Stimulated activated CD8-positive, alpha-beta memory T cell treated with anti-CD3 and anti-CD28 coated beads, Interleukin-15, amount 100 ng/mL, for 4 hours (primary cell): Measurements from ENCODE around the gene CHCHD10.

Experiments
- DNase-seq, 2 donors: peaks; one replicate each; pipeline ENCODE4 v3.0.0-alpha.2; 2020; ENCODE audit warnings: low read depth in 2 of 2

Gene CHCHD10

DNA sequence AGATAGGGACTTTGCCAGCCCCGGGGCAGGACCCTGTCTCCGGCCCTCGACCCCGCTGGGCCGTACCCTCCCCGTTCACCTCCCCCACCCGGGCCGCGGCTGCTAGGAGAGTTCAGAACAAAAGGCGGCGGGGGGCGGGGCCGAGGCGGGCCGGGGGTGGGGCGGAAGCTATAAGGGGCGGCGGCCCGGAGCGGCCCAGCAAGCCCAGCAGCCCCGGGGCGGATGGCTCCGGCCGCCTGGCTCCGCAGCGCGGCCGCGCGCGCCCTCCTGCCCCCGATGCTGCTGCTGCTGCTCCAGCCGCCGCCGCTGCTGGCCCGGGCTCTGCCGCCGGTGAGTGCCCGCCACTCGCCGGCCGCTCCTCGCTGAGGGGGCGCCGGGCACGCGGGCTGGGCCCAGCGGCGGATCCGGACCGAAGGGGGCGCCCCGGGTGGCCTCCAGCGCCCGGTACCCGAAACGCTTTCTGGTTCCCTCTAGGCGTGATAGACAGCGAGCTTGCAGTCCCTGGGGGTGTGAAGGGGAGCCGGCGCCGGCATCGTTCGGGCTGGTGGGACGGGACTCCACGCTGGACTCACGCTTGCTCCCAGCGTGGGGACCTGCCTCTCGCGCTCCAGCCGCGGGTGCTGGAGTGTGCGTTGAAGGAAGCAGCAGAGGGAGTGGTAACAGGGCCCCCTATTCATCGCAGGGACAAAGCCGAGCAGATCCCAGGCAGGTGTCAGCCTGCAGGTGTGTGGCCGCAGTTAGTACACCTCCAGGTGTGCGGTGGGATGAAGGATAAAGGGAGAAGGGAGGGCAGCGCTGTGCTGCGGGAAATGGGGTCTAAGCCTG lies 5.1 kb upstream of the CHCHD10 start, which contains the start of gene MMP11:
Gene MMP11, plus strand, starts transcription at position 201 of the 825 bp plus-strand sequence. Its CDS starts 22 bp downstream, at position 223.
- DNase-seq, result no peak

DNA sequence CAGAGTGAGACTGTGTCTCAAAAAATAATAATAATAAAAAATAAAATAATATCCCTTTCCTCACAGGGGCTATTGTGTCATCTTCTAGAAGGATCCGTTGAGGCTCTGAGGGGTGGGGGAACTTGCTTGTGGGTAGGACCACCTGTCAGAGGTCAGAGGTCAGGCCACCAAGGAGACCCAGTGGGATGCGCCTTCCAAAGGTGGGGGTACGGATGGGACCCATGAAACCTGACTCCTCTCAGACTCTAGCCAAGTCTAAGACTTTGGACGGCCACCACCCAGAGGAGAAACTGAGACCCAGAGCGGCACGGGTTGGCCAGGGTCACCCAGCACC lies 4.5 kb upstream of the CHCHD10 start:
- no peak for DNase-seq

DNA sequence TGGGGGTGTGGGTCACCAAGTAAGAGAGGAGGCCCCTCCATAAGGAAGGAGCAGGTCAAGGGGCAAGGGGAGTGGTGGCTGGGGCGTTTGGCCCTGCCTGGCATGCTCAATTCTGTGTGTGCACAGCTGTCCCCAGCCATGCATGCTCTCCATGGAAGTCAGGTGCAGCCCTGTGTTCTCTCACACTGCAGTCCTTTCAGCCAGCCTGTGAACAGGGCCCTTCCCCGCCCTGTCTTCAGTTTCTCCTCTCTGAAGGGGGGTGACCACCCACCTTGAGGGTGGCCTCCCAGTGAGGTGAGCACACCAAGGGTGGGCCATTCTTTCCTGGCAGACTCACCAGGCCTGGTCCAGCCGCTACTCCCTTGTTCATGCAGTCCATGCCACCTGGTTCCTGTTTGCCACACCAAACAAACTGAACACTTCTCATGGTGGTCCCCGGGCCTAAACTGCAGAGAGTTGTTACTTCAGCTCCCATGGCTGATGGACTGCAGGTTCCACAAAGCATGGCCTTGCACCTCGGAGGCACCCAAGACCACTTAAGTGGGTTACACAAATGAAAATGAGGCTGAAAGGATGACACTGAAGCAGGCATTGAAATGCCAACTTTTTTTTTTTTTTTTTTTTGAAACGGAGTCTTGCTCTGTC lies 1.7 kb upstream of the CHCHD10 start:
- DNase-seq, result no peak

DNA sequence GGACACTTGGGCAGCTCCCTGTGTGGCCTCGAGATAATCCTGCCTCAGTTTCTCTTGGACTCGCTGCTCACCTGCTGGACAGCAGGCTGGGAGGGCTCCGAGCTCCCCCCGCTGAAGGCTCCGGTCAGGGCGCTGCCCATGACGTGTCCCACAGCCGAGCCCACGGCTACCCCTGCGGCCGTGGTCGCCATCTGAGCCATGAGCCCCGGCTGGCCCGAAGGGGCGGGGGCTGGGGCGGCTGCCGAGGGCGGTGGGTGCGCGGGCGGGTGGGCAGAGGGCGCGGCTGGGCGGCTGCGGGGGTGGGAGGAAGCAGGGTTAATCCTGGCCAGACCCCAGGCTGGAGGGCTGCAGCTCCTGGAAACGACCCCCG lies 484 bp downstream of the CHCHD10 start:
- no peak for DNase-seq

DNA sequence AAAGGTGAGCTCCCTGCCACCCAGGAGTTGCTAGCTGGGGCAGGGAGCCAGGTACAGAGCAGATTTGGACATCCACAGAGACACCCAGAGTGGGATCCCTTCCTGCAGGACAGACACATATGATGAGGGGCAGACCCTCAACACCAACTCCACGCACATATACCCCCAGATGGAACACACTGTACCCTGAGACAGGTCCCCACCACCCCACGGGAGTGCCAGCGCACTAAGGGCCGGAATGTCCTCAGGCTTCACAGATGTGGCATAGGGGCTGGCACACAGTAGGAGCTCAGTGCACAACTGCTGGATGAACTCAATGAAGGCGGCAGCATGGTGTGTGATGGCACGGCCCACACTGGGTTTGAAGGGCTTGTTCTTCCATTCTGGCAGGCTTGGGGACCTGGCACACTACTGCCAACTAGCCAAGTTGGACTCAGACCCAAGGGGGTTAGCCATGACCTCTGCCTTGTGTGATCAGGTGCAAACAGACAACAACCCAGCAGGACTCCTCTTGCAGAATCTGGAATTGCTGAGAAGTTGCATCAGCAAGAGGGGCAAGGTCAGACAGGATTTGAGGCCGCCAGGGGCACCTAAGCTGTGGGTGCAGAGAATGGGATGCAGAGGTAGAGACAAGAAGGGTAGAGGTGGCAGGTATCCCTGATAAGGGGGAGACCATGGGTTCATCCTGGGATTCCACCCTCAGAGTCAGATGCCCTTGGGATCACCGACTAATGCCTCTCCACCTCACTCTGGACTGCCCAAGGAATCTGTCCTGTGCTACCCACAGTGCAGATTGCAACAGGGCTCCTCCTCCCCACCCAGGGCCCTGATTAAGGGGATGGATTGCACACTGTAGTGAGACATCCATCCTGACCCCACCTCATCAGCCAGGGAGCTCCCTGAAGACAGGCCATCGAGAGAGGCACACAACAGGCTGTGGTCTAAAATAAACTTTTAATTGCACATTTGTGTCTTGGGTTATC lies 2.6 kb downstream of the CHCHD10 start:
- DNase-seq, result no peak

DNA sequence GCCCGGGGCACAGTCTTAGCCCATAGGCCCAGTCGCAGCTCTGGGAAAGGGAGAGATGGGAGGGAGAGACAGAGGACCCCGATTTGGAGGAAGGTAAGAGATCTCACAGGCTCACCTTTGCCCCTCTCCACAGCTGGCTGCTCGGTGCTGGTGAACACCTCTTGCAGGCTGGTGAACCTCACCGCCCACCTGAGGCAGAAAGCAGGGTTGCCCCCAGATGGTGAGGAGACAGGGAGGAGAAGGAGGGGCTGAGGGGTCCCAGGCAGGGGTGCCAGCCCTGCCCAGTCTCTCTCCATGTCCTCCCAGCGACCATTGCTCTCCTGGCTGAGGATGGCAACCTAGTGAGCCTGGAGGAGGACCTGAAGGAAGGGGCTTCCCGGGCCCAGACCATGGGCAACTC lies 3.8 kb downstream of the CHCHD10 start:
- DNase-seq, result no peak

DNA sequence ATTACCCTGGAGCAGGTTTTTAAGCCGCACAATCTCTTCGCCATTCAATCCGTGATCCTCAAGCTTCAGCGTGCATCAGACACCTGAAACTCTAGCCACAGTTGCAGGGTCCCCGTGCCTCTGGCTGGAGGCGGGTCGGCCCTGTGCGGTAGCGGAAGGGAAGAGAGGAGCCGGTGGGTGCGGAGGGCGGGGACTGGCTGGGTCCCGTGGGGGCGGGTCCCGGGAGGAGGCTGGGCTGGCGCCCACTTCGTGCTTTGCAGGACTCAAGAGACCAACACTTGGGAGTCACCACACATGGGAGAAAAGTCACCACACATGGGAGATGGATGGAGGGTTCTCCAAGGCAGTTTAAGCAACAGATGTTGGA lies 4.2 kb downstream of the CHCHD10 start:
- no peak for DNase-seq

DNA sequence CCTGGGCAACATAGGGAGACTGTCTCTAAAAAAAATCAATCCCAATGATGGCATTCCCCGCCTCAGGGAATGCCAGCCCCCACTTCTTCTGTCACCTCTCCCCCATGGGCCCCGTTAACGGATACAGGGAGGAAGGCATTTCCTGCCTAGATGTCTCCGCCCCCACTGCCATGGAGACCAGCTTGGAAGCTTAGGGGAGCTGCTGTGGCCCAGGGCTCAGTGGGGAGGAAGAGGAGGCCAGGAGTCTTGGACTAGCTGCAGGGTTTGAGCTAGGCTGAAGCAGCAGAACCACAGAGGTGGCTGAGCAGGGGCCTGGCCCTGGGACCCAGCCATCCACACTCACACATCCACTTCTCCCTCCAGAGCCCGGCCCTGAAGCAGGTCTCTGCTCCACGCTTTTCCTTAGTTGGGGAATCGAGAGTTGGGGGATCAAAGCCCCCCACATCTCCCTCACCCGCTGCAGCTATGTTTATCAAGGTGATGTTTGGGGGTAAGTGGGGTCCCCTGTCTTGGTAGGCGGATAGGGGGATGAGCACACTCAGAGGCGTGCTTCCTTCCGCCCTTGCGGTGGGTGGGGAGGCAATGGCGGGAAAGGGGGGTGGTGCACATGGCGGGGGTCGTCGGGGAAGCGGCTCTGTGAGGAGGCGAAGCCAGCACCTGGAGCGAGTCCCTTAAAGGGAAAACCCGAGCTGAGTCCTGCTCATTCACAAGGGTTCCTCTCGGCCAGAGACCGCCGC lies 4.8 kb downstream of the CHCHD10 start, which contains the start of gene C22orf15:
Gene C22orf15, plus strand, starts transcription at position 149 of the 737 bp plus-strand sequence. Its CDS starts 317 bp downstream, at position 466.
- DNase-seq, result no peak

DNA sequence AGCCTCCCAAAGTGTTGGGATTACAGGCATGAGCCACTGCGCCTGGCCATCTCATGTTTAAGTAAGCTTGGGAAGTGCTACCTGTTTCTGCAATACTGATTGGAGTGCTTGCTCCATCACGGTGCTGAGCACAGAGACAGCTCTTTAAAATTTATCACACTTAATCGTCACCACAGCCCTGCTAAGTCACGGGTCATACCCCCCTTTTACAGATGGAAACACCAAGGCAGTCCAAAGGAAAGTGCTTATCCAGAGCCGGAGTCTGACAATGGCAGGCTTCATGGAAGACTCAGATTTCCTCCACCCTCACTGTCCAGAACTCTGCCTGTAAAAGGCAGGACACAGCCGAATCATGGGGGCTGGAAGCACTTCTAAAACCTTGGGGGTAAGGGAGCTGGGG lies 7.7 kb downstream of the CHCHD10 start:
- no peak for DNase-seq

DNA sequence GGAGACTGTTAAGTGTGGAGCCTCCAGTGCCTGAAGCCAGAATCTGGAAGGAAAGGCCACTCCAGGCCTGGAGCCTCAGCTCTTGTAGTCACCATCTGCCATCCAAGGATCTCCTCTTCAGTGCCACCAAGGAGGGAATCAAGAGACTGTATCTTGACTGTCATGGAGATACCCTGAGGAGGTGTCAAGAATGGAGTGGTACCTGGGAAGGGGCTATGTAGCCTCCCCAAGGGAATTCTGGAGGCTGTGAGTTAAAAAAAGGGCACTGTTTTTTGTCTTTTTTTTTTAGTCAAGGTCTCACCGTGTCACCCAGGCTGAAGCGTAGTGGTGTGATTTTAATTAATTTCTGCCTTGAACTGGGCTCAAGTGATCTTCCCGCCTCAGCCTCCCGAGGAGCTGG lies 8.2 kb downstream of the CHCHD10 start:
- no peak for DNase-seq

DNA sequence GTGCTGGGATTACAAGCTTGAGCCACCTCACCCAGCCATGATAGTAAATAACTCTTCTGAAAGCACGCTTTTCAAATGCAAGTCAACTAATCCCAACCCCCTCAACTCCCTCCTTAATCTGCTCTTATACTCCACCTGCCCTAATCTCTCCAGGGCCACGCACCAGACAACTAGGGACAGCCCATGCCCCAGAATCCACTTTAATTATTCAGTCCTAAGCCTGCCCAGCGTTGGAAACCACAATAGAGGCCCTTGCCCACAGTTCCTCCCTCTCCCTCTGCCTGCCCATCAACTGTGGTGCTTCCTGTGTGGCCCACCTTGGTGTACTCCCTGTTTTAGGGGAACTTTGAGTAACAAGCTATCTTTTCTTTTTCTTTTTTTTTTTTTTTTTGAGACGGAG lies 10.9 kb downstream of the CHCHD10 start:
- DNase-seq, result no peak

DNA sequence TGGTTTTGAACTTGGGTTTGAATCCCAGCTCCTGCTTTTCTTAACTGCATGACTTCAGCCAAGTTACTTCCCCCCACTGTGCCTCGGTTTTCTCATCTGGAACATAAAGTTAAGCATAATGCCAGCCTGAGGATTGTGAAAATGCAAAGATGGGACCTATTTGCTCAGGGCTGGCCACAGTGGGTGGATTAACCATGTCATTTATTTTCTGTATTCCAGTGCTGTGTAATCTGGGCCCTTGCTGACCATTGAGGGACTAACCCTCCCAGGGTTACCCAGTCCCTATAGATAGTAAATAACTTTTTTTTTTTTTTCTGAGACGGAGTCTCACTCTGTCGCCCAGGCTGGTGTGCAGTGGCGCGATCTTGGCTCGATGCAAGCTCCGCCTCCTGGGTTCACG lies 12.1 kb downstream of the CHCHD10 start:
- no peak for DNase-seq

DNA sequence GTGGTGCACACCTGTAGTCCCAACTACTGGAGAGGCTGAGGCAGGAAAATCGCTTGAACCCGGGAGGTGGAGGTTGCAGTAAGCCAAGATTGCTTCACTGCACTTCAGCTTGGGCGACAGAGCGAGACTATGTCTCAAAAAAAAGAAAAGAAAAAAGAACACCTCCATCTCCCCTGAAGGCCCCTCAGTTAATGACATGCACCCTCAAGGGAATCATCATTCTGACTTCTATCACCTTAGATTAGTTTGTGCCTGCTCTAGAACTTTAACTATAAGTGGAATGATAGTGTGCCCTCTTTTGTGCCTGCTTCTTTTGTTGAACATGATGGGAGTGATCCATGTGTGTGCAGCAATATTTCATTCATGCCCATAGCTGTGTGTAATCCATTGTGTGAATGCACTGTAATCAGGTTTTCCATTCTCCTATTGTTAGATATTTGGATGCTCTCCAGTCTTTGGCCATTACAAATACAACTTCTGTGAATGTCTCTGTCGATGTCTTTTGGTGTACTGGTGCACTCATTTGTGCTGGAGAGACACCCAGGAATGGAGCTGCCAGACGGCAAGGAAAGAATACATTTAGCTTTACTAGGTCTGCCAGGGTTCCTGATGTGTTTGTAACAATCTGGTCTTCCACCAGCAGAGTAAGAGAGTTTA lies 12.7 kb downstream of the CHCHD10 start:
- no peak for DNase-seq

DNA sequence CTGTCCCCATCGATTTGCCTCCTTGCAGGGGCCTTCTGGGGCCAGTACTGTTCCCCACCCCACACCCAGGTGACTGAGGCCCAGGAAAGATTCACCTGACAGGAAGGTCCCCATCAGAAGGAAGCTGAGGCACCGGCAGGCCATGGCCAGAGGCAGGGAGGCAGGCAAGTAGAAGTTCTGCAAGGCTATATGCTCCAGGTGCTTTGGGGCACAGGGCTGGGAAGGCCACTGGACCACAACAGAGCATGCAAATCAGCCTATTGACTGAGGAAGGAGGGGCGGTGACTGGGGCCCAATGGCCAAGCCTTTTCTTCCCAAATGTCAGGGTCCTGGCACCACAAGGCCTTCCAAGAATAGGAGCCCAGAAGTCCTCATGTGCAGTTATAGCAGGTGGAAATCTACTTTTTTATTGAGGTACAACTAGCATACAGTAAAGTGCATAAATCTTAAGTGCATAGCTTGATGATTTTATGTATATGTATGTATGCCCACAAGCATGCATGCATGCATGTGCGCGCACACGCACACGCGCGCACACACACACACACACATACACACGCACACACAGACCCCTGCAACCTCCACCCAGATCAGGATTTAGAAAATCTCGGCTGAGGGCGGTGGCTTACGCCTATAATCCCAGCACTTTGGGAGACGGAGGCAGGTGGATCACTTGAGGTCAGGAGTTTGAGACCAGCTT lies 13.4 kb downstream of the CHCHD10 start, which contains the start of gene VPREB3:
Gene VPREB3, minus strand, starts transcription at position 206 of the 700 bp plus-strand sequence. Its CDS starts 62 bp downstream, at position 144.
- no peak for DNase-seq

DNA sequence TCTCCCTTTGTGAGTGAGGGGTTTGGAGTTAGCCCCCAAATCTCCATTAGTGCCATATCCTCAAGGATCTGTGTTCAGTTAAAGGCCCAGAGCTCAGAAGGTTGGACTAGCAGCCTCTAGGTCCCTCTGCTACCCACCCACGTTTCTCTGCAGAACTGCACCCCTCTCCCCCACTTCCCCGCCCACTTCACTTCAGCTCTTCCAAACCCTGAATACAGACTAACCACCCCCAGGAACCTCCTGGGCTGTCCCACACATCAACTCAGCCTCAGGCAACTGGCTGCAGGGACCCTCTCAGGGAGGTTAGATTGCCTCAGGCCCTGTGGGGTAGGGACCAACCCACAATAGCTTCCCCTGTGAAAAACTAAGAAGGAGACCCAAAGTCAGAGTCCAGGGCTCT lies 14.4 kb downstream of the CHCHD10 start:
- no peak for DNase-seq

DNA sequence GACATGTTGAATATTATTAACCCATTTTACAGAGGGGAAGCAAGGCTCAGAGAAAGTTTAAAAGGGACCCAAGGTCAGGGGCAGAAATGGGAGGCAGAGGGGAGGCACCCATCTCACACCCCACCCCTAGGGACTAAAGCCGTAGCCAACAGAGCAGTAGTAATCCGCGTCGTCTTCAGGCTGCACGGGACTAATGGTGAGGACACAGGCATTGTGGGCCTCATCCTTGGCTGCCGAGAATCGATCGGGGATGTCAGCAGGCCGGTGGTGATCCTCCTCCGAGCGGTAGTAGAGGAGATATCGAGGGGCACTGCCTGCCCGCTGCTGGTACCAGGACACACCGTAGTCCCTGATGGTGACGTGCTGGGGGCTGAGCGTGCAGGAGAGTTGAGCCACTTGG lies 15.0 kb downstream of the CHCHD10 start:
- no peak for DNase-seq

DNA sequence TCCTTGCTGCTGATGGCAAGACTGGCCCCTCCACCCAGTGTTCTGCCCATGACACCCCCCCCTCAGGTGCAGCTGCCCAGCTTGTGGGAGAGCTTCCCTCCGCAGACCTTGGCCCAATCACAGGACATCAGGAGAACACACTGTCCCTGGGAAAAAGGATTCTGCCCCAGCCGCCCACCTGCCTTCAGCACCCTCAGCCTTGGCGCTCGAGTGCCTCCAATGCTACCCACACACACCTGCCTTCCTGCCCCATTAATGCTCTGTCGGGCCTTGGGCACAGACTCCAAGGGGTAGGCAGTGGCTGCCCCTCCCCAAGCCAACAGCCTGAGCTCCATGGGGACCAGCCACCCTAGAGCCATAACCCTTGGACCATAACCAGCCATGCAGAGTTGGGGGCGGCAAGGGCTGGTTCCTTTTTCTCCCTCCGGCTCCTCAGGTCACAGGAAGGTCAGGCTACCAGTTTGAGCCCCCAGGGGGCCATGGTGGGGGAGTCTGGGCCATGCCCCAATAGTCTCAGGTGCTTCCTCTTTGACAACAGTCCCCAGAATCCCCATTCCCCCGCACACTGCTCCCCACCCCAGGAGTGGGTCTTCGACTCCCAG lies 15.6 kb downstream of the CHCHD10 start:
- DNase-seq, result no peak

DNA sequence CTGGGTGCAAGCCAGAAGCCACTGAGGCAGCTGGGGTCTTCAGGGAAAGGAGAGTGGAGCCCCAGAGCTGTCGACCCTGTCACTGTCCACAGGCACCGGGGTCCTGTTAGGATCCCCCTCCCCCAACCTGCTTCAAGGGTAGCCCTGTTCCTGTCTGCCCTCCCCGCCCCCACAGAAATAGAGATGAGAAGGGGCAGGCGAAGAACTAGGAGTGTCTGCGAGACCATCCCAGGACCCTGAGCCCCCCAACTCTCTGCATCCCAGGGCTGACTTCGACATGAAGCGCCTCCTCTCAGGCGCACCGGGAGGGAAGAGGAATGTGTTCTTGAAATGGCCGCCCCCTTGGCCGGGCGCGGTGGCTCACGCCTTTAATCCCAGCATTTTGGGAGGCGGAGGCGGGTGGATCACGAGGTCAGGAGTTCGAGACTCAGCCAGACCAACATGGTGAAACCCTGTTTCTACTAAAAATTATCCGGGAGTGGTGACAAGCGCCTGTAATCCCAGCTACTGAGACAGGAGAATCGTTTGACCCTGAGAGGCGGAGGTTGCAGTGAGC lies 16.3 kb downstream of the CHCHD10 start:
- DNase-seq, result no peak

DNA sequence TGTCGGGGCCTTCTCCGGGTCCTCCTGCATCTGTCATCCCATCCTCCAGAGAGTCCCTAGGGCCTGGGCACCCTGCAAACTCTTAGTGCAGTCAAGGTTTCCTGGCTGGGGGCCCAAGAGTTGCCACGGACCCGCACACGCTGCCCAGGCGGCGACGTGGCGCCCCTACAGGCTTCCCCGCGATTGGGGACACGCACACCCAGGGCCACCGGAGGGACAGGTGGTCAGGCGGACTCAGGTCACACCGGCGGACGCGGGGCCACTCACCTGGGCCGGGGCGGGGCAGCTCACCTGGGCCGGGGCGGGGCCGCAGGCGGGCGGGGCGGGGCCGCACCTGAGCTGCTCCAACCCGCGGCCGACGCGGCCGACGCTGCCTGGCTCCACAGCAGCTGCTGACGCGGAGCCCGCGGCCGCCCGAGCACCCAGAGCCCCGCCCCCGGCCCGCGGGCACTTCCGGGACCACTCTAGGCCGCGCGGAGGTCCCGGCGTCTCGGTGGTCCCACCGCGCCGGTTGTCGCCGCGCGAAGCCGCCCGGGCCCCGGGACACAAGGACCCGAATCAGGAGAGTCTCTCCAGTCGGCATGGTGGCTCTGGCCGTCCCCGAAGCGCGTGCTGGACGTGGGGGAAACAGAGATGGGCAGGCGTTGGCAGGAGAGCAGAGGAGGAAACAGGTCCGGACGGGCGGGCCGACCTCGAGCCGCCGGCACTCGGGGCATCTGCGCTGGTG lies 16.9 kb downstream of the CHCHD10 start, which contains the start of gene ZNF70:
Gene ZNF70, minus strand, starts transcription at position 399 of the 727 bp plus-strand sequence. CDS start 5,972 bp downstream, outside the sequence.
- peak; percentile 63 to 73 for DNase-seq
